Measurements from ENCODE around the gene TBC1D22A. TPM values are rescaled to one million over a fixed set of nuclear protein-coding genes. Genes with fewer than 3 reads are reported as not detected.
"Not testable (repeated sequence)": the region's sequence is repeated elsewhere in the genome, so short reads cannot be mapped to it uniquely, and the experiment has no call there.

The TBC1D22A gene
- total RNA-seq, 2 experiments from 2014 or later = 37.4 TPM

GRCh38 chr22:46777609-46777970 lies 15.1 kb downstream of the TBC1D22A start:
- POLR2A ChIA-PET = no interaction called here

GRCh38 chr22:46779023-46779422 lies 16.6 kb downstream of the TBC1D22A start:
- CTCF ChIA-PET = no interaction called here
- POLR2A ChIA-PET = no interaction called here

More at GRCh38 chr22:46777609-46777970, 15.1 kb downstream of the TBC1D22A start:
- CTCF ChIA-PET = interaction anchor here (1.0 to 1.4 kb wide), 3 partner anchors 19 to 26 kb away, joined by 3 to 7 read pairs (median 4); no protein-coding TSS in a partner anchor

- CTCF ChIA-PET = no interaction called here
- POLR2A ChIA-PET = no interaction called here
These were observed 17.2 kb downstream of the TBC1D22A start for GRCh38 chr22:46779651-46780050.

- ChIA-PET POLR2A (no interaction called here), CTCF (interaction anchor here (1.0 to 1.7 kb wide), 2 partner anchors 18 to 23 kb away, joined by 3 to 7 read pairs; no protein-coding TSS in a partner anchor)
These were observed 18.0 kb downstream of the TBC1D22A start for GRCh38 chr22:46780453-46780852.

GRCh38 chr22:46781291-46781690 lies 18.8 kb downstream of the TBC1D22A start:
- POLR2A ChIA-PET = no interaction called here
- CTCF ChIA-PET = interaction anchor here (1.0 to 2.2 kb wide), 3 partner anchors 17 to 22 kb away, joined by 3 to 7 read pairs (median 4); no protein-coding TSS in a partner anchor

- POLR2A ChIA-PET = not testable (repeated sequence)
- CTCF ChIA-PET = interaction anchor here (1.7 to 2.2 kb wide), 2 partner anchors 21 to 23 kb away, joined by 4 to 7 read pairs; no protein-coding TSS in a partner anchor
These were observed 19.8 kb downstream of the TBC1D22A start for GRCh38 chr22:46782200-46782599.

GRCh38 chr22:46783721-46784120 lies 21.3 kb downstream of the TBC1D22A start:
- POLR2A ChIA-PET = no interaction called here
- CTCF ChIA-PET = interaction anchor here (1.2 kb wide), 1 partner anchor 9 kb away, joined by 4 read pairs; no protein-coding TSS in a partner anchor

- POLR2A ChIA-PET = interaction anchor here (0.8 kb wide), 1 partner anchor 26 kb away, joined by 3 read pairs; the partner anchor contains the start of gene TBC1D22A
- CTCF ChIA-PET = interaction anchor here (0.7 to 1.4 kb wide), 3 partner anchors 15 to 30 kb away, joined by 4 to 6 read pairs (median 5); partner anchors contain the start of gene TBC1D22A
These were observed 26.2 kb downstream of the TBC1D22A start for GRCh38 chr22:46788441-46789172.

GRCh38 chr22:46789992-46790391 lies 27.5 kb downstream of the TBC1D22A start:
- ChIA-PET POLR2A (interaction anchor here (1.7 kb wide), 1 partner anchor 16 kb away, joined by 13 read pairs; no protein-coding TSS in a partner anchor), CTCF (no interaction called here)

- CTCF ChIA-PET = interaction anchor here (0.7 to 1.6 kb wide), 3 partner anchors 18 to 36 kb away, joined by 3 to 5 read pairs (median 3); partner anchors contain the start of gene TBC1D22A
These were observed 28.8 kb downstream of the TBC1D22A start for GRCh38 chr22:46791201-46791731.

GRCh38 chr22:46792061-46792796 lies 29.8 kb downstream of the TBC1D22A start:
- ChIA-PET CTCF (interaction anchor here (0.5 to 3.6 kb wide), 5 partner anchors 9 to 598 kb away, joined by 3 to 18 read pairs (median 4); partner anchors contain the start of gene TBC1D22A), POLR2A (interaction anchor here (0.7 to 2.1 kb wide), 4 partner anchors 10 to 61 kb away, joined by 3 to 10 read pairs (median 4); partner anchors contain the start of gene TBC1D22A)

More at GRCh38 chr22:46791201-46791731, 28.8 kb downstream of the TBC1D22A start:
- POLR2A ChIA-PET = interaction anchor here (0.6 to 2.1 kb wide), 5 partner anchors 11 to 60 kb away, joined by 3 to 13 read pairs (median 4); partner anchors contain the start of gene TBC1D22A

- ChIA-PET CTCF (interaction anchor here (0.8 to 3.6 kb wide), 3 partner anchors 9 to 24 kb away, joined by 3 to 18 read pairs (median 4); no protein-coding TSS in a partner anchor), POLR2A (interaction anchor here (0.9 to 2.1 kb wide), 2 partner anchors 10 to 30 kb away, joined by 4 to 10 read pairs; partner anchors contain the start of gene TBC1D22A)
These were observed 30.4 kb downstream of the TBC1D22A start for GRCh38 chr22:46792841-46793261.

- ChIA-PET CTCF (interaction anchor here (0.8 to 3.6 kb wide), 5 partner anchors 10 to 35 kb away, joined by 3 to 18 read pairs (median 4); no protein-coding TSS in a partner anchor), POLR2A (no interaction called here)
These were observed 31.0 kb downstream of the TBC1D22A start for GRCh38 chr22:46793497-46793896.

GRCh38 chr22:46794067-46794466 lies 31.6 kb downstream of the TBC1D22A start:
- POLR2A ChIA-PET = no interaction called here

GRCh38 chr22:46794491-46794890 lies 32.0 kb downstream of the TBC1D22A start:
- CTCF ChIA-PET = interaction anchor here (1.0 to 3.6 kb wide), 3 partner anchors 9 to 36 kb away, joined by 3 to 18 read pairs (median 4); no protein-coding TSS in a partner anchor
- POLR2A ChIA-PET = no interaction called here

More at GRCh38 chr22:46794067-46794466, 31.6 kb downstream of the TBC1D22A start:
- CTCF ChIA-PET = interaction anchor here (1.0 to 3.6 kb wide), 3 partner anchors 9 to 35 kb away, joined by 3 to 18 read pairs (median 4); no protein-coding TSS in a partner anchor

- ChIA-PET CTCF (interaction anchor here (3.6 kb wide), 1 partner anchor 8 kb away, joined by 18 read pairs; no protein-coding TSS in a partner anchor), POLR2A (interaction anchor here (1.2 kb wide), 1 partner anchor 33 kb away, joined by 3 read pairs; the partner anchor contains the start of gene TBC1D22A)
These were observed 32.7 kb downstream of the TBC1D22A start for GRCh38 chr22:46795140-46795539.

- POLR2A ChIA-PET = interaction anchor here (1.2 kb wide), 1 partner anchor 33 kb away, joined by 3 read pairs; the partner anchor contains the start of gene TBC1D22A
- CTCF ChIA-PET = no interaction called here
These were observed 33.6 kb downstream of the TBC1D22A start for GRCh38 chr22:46795845-46796565.

GRCh38 chr22:46796566-46797195 lies 34.2 kb downstream of the TBC1D22A start:
- CTCF ChIA-PET = no interaction called here

More at GRCh38 chr22:46796566-46797195, 34.2 kb downstream of the TBC1D22A start:
- POLR2A ChIA-PET = no interaction called here

Measured in activated CD8-positive, alpha-beta memory T cell treated with anti-CD3 and anti-CD28 coated beads for 36 hours (primary cell).